B cell (primary cell): ENCODE data around the gene RNF207. TPM values are rescaled to one million over a fixed set of nuclear protein-coding genes. Genes with fewer than 3 reads are reported as not detected.

Source experiments
- ATAC-seq: fragments of 200-7000 bp; cut with Tn5 transposase; one replicate; pipeline ENCODE4 v1.10.0; 2021; ENCODE audit warnings: low read depth, mild to moderate bottlenecking, moderate number of reproducible peaks, moderate library complexity
- CTCF ChIA-PET: fragments of 350-600 bp; sonication (Branson Sonifier 250); formaldehyde crosslinking; loops from one replicate; lab custom pipeline; 2021; ENCODE audit warnings: antibody characterized with exemption, inconsistent platforms; lab: Charles Lee
- POLR2A ChIA-PET: fragments of 350-600 bp; sonication (Branson Sonifier 250); formaldehyde crosslinking; loops from one replicate; lab custom pipeline; 2021; ENCODE audit warnings: antibody characterized with exemption; lab: Charles Lee
- DNase-seq: peaks from one replicate; pipeline ENCODE4 v3.0.0; 2013
- H2AFZ ChIP-seq: 2 replicates; pipeline ENCODE4 v1.6.1; 2012; ENCODE audit warnings: mild to moderate bottlenecking, low read depth, low read length; ENCODE audit not compliant: insufficient read depth, poor library complexity, severe bottlenecking
- H3K27ac ChIP-seq, 2 donors: 1 replicate in 1 of 2; 2 replicates in 1 of 2; pipeline ENCODE4 v1.5.1; 2012 to 2013; ENCODE audit warnings: low read length in 2 of 2, mild to moderate bottlenecking in 2 of 2, moderate library complexity in 1 of 2
- H3K27me3 ChIP-seq, 4 experiments: fragments of 200-600 bp in 1 of 4; sonication (generic) in 1 of 4; replicated peaks in 1 of 4; 1 replicate in 2 of 4; 2 replicates in 2 of 4; pipeline versions ENCODE4 v1.6.1 to v1.7.0; 2013 to 2016; ENCODE audit warnings: low read length in 3 of 4, mild to moderate bottlenecking in 2 of 4, mixed read lengths in 1 of 4, moderate library complexity in 1 of 4; ENCODE audit not compliant: insufficient read depth in 4 of 4, control insufficient read depth in 3 of 4; ENCODE audit errors: control extremely low read depth in 1 of 4
- H3K36me3 ChIP-seq, 2 experiments: replicated peaks in 1 of 2; 1 replicate in 1 of 2; 2 replicates in 1 of 2; pipeline versions ENCODE4 v1.6.1 to v1.7.1; 2013; ENCODE audit warnings: low read length in 1 of 2; ENCODE audit not compliant: insufficient read depth in 2 of 2, control insufficient read depth in 1 of 2; ENCODE audit errors: control extremely low read depth in 1 of 2, extremely low read depth in 1 of 2
- H3K4me1 ChIP-seq, 2 donors: fragments of 200-600 bp in 1 of 2; sonication (generic) in 1 of 2; 1 replicate in 1 of 2; 2 replicates in 1 of 2; pipeline versions ENCODE4 v1.5.1 to v1.6.1; 2013 to 2017; ENCODE audit warnings: low read length in 2 of 2; ENCODE audit not compliant: control insufficient read depth in 2 of 2, insufficient read depth in 2 of 2
- H3K4me2 ChIP-seq: replicated peaks from 2 replicates; pipeline ENCODE3; 2012; ENCODE audit warnings: mild to moderate bottlenecking, low read depth, low read length; ENCODE audit not compliant: poor library complexity, severe bottlenecking
- H3K4me3 ChIP-seq, 5 experiments: fragments of 200-600 bp in 1 of 5; sonication (generic) in 1 of 5; 1 replicate in 3 of 5; 2 replicates in 2 of 5; pipeline versions ENCODE4 v1.5.1 to v1.7.0; 2011 to 2016; ENCODE audit warnings: low read length in 4 of 5, mild to moderate bottlenecking in 4 of 5, low read depth in 2 of 5, control low read depth in 1 of 5, moderate library complexity in 1 of 5; ENCODE audit not compliant: insufficient read depth in 1 of 5; ENCODE audit errors: control extremely low read depth in 1 of 5, extremely low read depth in 1 of 5
- H3K79me2 ChIP-seq: fragments of 200-600 bp; sonication (generic); one replicate; pipeline ENCODE4 v1.6.0; 2016; ENCODE audit warnings: low read length; ENCODE audit not compliant: control insufficient read depth, insufficient read depth
- H3K9ac ChIP-seq: fragments of 200-600 bp; sonication (generic); 2 replicates; pipeline ENCODE4 v1.6.1; 2017; ENCODE audit warnings: mild to moderate bottlenecking, low read length, moderate library complexity
- H3K9me3 ChIP-seq, 3 donors: one replicate each; pipeline versions ENCODE4 v1.6.1 to v1.7.1; 2013; ENCODE audit warnings: low read length in 2 of 3; ENCODE audit not compliant: control insufficient read depth in 2 of 3, insufficient read depth in 1 of 3; ENCODE audit errors: control extremely low read depth in 1 of 3
- H4K20me1 ChIP-seq: 2 replicates; pipeline ENCODE4 v1.6.0; 2012; ENCODE audit warnings: mild to moderate bottlenecking, low read length; ENCODE audit not compliant: insufficient read depth, control insufficient read depth, poor library complexity, severe bottlenecking
- H3K27ac Mint-ChIP-seq: one replicate; pipeline ENCODE4 v1.8.0; 2021; ENCODE audit warnings: mixed read lengths
- H3K27me3 Mint-ChIP-seq: one replicate; pipeline ENCODE4 v1.8.0; 2021; ENCODE audit warnings: mixed read lengths
- H3K4me1 Mint-ChIP-seq: one replicate; pipeline ENCODE4 v1.8.0; 2021; ENCODE audit warnings: mixed read lengths
- H3K4me3 Mint-ChIP-seq: one replicate; pipeline ENCODE4 v1.8.0; 2021; ENCODE audit warnings: mixed read lengths
- H3K9me3 Mint-ChIP-seq: one replicate; pipeline ENCODE4 v1.8.0; 2022; ENCODE audit warnings: mixed read lengths; ENCODE audit not compliant: insufficient read depth
- CTCF ChIP-seq: fragments of 200-600 bp; IDR thresholded peaks from one replicate; pipeline ENCODE4 v1.8.0; 2022; ENCODE audit warnings: antibody characterized with exemption, mild to moderate bottlenecking
- EZH2 ChIP-seq: IDR thresholded peaks from 2 replicates; pipeline ENCODE4 v1.6.1; 2012; ENCODE audit warnings: borderline replicate concordance, low read depth, mild to moderate bottlenecking, moderate library complexity, low read length; ENCODE audit not compliant: insufficient read depth, poor library complexity, severe bottlenecking
- WGBS: methylation state at CpG from one replicate; pipeline ENCODE4 v1.1.5; 2013; ENCODE audit warnings: missing lambda C conversion rate; ENCODE audit not compliant: insufficient coverage; 5-methylcytosine and 5-hydroxymethylcytosine counted together
- intact Hi-C: fragments of 100-400 bp; cut with micrococcal nuclease; formaldehyde crosslinking; loops from one replicate; pipeline ENCODE4 v1.10.0; 2022
- polyA plus RNA-seq: library from polyadenylated mRNA; depleted of rRNA; stranded (reverse); fragments of >200 nt; gene quantifications from 2 replicates; pipeline ENCODE4 v1.2.3, GENCODE V29; 2012
- total RNA-seq, 2 donors: library from RNA; stranded (reverse); fragments of 120-200 nt in 1 of 2; gene quantifications; 1 replicate in 1 of 2; 2 replicates in 1 of 2; pipeline versions ENCODE4 v1.2.3 to v1.2.4, GENCODE V29; 2013 to 2022

The RNF207 gene
- total and polyA plus RNA-seq, 2 donors (not counting 1 experiment from before 2014, with no cell fraction given) = 1.5 to 6.8 TPM

DNA sequence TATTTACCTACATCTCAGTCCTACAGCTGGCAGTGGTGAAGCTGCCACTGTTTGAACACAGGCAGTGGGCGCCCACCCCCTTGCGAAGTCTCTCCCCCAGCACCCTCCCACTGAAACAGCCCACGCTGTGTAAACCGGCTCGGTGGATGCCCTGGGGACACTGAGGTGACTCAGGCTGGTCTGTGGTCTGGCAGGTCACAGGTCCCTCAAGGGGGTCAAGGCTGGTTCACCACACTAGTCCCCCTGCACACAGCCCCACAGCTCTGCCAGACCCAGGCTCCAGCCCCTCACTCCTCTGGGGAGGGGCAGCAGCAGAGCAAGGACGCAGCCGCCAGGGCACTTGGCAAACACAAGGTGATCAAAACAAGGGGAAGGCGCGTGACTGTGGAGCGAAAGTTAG is 33.4 kb upstream of the RNF207 start:
- Histone ChIP-seq H3K9ac (no peak overlapping the region), H3K4me1 (no peaks in the 10 kb centered on the region), H3K4me3 (no peak overlapping the region), H2AFZ (no peak overlapping the region), H3K9me3 (no peaks in the 10 kb centered on the region), H3K36me3 (no peaks in the 10 kb centered on the region), H3K27me3 (peaks cover 0 to 25% (median 7%) of the 10 kb centered on the region in 4 experiments), H4K20me1 (no peaks in the 10 kb centered on the region), H3K79me2 (no peaks in the 10 kb centered on the region), H3K4me2 (no peak overlapping the region), H3K27ac (no peak overlapping the region)
- intact Hi-C loops = no loop called here
- Mint-ChIP-seq H3K27ac (no peak overlapping the region), H3K4me3 (no peak overlapping the region), H3K4me1 (no peaks in the 10 kb centered on the region), H3K27me3 (peaks cover 19% of the 10 kb centered on the region), H3K9me3 (no peaks in the 10 kb centered on the region)
- DNase-seq (no peak), ATAC-seq (no peak)
- 77% methylated on average over 10 of the region's 10 CpGs for WGBS
- TF ChIP-seq CTCF (no peak), EZH2 (no peak)
- ChIA-PET POLR2A (no interaction called here), CTCF (no interaction called here)

DNA sequence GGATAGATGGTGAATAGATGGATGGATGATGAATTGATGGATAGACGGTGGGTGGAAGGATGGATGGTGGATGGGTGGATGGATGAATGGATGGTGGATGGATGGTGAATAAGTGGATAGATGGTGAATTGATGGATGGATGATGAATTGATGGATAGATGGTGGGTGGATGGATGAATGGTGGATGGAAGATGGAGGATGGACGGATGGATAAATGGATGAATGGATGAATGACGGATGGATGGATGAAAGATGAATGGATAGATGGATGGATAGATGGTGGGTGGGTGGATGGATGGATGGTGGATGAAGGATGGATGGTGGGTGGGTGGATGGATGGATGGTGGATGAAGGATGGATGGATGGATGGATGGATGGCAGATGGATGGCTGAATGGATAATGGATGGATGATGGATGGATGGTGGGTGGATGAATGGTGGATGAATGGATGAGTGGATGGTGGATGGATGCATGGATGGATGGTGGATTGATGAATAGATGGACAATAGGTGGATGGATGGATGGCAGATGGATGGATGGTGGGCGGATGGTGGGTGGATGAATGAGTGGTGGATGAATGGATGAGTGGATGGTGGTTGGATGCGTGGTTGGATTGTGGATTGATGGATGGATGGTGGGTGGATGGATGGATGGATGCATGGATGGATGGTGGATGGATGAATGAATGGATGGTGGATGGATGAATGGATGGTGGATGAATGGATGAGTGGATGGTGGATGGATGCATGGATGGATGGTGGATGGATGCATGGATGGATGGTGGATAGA is 31.1 kb upstream of the RNF207 start:
- intact Hi-C loops = no loop called here
- no peak overlapping the region for H3K27ac Mint-ChIP-seq

More for the DNA sequence above, 31.1 kb upstream of the RNF207 start:
- H3K4me1 ChIP-seq = peaks cover 5 to 9% of the 10 kb centered on the region in 2 donors
- no peak overlapping the region for H3K4me2 ChIP-seq
- ATAC-seq (no peak), DNase-seq (no peak)
- H4K20me1 ChIP-seq = no peaks in the 10 kb centered on the region
- no peaks in the 10 kb centered on the region for H3K9me3 Mint-ChIP-seq
- ChIA-PET POLR2A (no interaction called here), CTCF (no interaction called here)
- H3K27me3 ChIP-seq = peaks cover 0 to 42% (median 12%) of the 10 kb centered on the region in 4 experiments
- H3K27ac ChIP-seq = no peak overlapping the region
- no peak overlapping the region for H2AFZ ChIP-seq
- no peaks in the 10 kb centered on the region for H3K36me3 ChIP-seq
- H3K9me3 ChIP-seq = peaks cover 0 to 4% (median 0%) of the 10 kb centered on the region in 3 donors
- TF ChIP-seq EZH2 (no peak), CTCF (no peak)
- H3K9ac ChIP-seq = no peak overlapping the region
- H3K79me2 ChIP-seq = no peaks in the 10 kb centered on the region
- peaks cover 27% of the 10 kb centered on the region for H3K27me3 Mint-ChIP-seq
- peaks cover 6% of the 10 kb centered on the region for H3K4me1 Mint-ChIP-seq
- no peak overlapping the region for H3K4me3 Mint-ChIP-seq
- 95% methylated on average over 5 of the region's 5 CpGs for WGBS
- no peak overlapping the region for H3K4me3 ChIP-seq
